Limb (tissue), 2 donors: ENCODE results near the gene TFDP1.

Experiments
- DNase-seq, 2 donors: peaks; one replicate each; pipeline ENCODE4 v3.0.0-alpha.2; 2016; ENCODE audit errors: extremely low spot score in 2 of 2

TFDP1 gene, protein sequence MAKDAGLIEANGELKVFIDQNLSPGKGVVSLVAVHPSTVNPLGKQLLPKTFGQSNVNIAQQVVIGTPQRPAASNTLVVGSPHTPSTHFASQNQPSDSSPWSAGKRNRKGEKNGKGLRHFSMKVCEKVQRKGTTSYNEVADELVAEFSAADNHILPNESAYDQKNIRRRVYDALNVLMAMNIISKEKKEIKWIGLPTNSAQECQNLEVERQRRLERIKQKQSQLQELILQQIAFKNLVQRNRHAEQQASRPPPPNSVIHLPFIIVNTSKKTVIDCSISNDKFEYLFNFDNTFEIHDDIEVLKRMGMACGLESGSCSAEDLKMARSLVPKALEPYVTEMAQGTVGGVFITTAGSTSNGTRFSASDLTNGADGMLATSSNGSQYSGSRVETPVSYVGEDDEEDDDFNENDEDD

DNA sequence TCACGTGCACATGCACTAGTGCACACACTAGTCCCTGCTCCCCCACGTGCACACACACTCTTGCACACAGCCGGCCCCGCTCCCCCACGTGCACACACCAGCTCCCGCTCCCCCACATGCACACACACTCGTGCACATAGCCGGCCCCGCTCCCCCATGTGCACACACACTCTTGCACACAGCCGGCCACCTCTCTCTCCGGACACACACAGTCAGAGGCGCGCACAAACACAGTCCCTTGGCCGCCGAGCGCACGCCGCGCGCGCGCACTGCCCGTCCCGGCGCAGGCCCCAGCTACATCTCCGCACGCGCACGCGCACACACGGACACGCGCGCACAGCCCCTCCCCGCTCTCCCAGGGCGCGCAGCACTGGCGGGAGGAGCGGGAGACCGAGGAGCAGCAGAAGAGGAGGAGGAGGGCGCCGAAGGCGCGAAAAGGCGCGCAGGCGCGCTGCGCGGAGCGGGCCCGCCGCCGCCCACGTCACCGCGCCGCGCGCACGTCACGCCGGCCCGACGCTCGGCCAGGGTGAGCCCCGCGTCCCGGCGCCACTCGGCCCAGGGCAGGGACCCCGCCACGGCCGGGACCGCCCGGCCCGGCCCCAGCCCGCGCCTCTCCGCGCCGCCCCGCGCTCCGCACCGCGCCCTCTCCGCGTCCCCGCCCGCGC lies at the start of gene TFDP1:
TFDP1 (plus strand) TSS at position 549 of the 665 bp plus-strand sequence. CDS start 1,085 bp downstream, outside the sequence.
- DNase-seq: peak; percentile 87 to 94

DNA sequence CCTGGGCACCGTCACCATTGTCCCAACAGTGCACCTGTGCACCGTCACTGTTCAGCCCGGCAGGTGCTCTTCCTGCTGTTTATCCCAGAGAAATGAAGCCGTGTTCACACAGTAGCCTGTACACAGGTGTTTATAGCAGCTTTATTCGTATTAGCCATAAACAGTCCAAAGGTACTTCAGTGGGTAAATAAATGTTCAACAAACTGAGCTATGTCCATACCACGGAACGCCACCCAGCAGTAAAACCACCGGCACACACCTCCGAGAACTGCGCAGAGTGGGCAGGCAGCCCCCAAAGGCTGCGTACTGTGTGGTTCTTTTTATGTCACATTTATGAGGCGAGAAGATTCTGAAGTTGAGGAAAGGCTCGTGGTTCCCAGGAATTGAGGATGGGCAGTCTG lies 49.2 kb upstream of the TFDP1 start:
- peak in 1 of 2 donors; percentile 6 for DNase-seq

- DNase-seq: no peak
Measured at GRCh38 chr13:113536461-113537110, 48.0 kb upstream of the TFDP1 start.

- no peak for DNase-seq
Measured at GRCh38 chr13:113537205-113537604, 47.3 kb upstream of the TFDP1 start.

- DNase-seq: no peak
Measured at GRCh38 chr13:113537909-113538688, 46.5 kb upstream of the TFDP1 start.

DNA sequence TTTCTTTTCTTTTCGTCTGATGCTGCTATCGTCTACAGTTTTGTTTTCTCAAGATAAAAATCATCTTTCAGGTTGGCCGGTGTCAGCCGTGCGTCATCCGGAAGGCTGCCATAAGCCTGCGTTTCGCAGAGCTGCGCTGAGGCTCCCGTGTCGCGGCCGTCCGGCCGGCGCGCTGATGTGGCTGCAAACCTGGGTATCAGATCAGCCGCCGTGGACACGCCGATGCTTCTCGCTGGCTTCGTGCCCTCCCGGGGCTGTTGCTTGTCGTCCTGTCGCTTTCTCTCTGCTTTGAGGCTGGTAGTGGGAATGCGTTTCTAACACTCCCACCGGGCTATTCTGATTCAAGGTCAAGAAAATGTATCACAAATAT lies 45.9 kb upstream of the TFDP1 start:
- DNase-seq: no peak

DNA sequence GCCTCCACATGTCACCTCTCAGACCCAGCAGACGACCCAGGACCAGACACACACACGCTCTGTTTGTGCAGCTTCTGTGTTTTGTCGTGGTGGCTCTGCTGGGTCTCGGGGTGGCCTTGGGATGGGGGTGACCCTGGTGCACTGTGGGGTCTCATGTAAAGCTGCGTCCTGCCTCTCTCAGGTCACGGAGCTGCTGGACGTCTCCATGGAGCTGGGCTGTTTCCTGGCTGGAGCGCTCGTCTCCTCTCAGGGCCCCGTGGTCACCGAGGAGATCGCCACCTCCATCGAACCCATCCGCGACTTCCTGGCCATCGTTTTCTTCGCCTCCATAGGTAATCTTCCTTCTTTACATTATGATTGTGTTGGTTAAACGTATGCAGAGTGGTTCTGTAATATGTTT lies 45.4 kb upstream of the TFDP1 start:
- DNase-seq: no peak

DNA sequence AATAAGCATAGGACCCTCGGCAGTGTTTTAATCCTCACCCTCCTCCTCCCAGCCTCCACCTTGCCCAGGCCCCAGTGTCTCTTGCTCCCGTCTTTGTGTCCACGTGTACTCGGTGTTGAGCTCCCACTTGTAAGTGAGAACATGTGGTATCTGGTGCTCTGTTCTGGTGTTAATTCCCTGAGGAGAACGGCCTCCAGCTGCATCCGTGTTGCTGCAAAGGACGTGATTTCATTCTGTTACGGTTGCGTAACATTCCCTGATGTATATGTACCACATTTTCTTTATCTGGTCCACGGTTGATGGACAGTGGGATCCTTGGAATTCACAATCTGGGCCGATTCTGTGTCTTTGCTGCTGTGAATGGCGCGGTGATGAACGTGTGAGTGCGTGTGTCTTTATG lies 44.7 kb upstream of the TFDP1 start:
- DNase-seq: no peak

DNA sequence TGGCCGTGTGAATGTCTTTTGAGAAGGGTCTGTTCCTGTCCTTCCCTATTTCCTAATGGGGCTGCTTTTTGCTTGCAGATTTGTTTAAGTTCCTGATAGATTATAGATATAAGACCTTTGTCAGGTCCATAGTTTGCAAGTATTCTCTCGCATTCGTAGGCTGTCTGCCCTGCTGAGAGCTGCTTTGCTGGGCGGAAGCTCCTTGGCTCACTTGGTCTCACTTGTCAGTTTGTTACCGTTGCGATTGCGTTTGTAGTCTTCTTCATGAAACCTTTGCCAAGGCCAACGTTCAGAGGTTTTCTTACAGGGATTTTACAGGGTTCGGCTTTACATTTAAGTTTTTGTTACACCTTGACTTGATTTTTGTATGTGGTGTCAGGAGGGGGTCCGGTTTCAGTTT lies 44.0 kb upstream of the TFDP1 start:
- no peak for DNase-seq

- no peak for DNase-seq
Measured at GRCh38 chr13:113542751-113543424, 41.7 kb upstream of the TFDP1 start.

DNA sequence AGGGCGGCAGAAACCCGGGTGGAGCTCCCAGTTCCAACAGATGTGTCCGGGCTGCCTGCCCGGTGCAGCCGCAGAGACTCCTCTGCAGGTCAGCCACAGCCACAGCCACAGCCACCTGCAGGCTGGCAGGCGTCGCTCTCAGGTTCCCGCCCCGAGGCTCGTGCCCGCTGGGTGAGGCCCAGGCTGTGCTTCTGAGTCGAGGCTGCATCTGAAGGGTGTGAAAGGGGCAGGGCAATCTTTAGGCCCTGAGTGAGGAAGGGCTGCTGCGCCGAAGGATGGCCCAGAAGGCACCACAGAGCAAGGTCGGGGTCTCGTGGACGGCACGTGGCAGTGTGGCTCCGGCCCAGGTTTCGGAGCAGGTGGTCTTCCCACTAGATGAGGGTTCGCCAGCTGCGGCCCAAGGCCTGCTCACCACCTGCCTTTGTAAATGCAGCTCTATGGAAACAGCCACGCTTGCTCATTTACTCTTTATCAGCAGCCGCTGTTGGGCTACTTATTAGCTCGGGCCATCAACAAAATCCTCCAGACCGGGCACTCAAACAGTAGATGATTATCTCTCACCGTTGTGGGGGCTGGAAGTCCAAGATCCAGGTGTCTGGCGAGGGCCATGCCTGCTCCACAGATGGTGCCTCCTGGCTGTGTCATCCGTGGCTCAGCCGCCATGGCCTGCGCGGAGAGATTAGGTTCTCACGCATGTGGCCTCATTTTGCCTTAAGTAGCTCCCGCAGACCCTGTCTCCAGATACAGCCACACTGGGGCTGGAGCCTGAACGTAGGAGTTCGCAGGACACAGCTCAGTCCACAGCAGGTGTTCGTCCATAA lies 40.3 kb upstream of the TFDP1 start:
- no peak for DNase-seq

DNA sequence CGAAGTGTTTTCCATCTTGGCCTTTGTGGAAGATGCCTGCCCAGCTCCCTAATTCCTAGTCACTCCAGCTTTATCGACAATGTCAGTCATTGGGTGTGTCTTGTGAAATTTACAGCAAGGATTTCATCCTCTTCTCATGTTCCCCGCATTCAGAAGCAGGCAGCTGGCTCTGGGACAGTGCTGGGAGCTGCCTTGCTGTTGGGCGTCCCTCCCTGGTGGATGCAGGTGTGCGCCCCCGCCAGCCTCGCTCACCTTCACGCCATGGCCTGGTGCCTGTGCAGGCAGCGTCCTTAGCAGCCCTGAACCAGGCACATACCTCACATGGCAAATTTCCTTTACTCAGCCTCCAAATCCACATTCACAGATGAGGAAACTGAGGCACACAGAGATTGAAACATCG lies 39.7 kb upstream of the TFDP1 start:
- DNase-seq: no peak

DNA sequence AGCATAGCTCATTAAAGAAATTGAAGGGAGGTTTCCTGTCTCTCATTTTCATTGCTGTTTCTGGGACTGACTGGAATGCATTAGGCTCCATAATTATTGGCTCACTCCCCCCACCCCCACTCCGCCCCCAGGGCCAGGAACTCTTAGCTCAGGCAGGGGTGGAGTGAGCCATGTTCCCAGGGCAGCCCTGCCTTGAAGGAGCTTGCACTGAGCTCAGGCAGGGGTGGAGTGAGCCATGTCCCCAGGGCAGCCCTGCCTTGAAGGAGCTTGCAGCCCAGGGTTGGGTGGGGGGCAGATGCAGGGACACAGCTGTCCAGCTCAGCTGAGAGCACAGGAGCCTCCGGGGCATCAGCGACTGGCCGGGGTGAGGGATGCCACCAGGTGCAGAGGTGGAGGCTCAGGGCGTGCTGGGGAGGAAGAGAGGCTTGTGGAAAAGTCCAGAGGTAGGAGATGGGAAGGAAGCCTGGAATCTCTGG lies 39.1 kb upstream of the TFDP1 start:
- DNase-seq: peak in 1 of 2 donors; percentile 44

- no peak for DNase-seq
Measured at GRCh38 chr13:113545931-113546516, 38.5 kb upstream of the TFDP1 start.

DNA sequence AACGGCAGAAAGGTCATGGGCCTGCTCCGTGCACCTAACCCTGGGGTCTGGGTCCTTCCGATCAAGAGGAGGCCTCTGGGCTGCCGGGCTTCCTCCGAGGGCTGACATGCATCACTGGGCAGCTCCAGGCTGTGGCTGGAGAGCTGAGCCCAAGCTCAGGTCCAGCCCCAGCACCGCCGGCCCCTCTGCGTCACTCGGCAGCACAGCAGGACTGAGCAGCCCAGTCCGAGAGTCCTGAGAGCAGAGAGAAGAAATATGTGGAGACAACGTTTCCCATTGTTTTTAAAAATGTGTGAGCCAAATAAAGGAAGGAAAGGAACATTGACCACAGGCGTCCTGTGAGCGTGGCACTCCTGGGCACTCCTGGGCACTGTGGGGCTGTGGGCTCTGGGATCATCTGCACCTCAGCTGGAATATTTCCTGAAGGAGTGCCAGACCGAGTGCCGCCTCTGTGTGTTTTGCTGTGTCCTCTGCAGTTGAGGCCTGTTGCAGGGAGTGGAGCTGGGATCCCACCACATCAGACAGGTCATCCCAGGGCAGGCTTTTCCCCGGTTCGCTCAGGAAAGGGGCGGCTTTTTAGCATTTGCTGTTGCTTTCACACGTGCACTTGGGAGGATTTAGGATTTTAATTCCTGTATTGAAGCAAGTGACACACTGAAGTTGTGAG lies 37.8 kb upstream of the TFDP1 start:
- no peak for DNase-seq

GRCh38 chr13:113547238-113547971 lies 37.1 kb upstream of the TFDP1 start:
- DNase-seq: peak; percentile 37 to 47

DNA sequence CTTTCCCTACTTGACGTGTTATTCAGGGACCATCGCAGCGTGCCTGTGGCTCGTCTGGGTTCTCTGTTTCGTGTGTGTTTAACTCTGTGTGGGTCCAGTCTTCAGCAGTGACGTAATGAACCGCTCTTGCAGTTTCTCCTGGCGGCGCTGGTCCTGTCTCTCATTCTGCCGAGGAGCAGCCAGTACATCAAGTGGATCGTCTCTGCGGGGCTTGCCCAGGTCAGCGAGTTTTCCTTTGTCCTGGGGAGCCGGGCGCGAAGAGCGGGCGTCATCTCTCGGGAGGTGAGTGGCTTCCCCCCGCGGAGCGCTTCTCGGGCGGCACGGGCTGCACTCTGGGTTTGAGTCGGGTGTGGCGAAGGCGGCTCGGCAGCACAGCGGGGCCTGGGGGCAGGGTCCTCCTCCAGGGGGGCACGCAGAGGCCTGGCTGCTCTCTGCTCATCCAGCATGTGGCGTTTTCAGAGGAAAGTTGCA lies 36.3 kb upstream of the TFDP1 start:
- peak in 1 of 2 donors; percentile 48 for DNase-seq
